Raji (cell line): ENCODE results near the gene BDP1.

Experiments
- POLR2A ChIP-seq: IDR thresholded peaks from 2 replicates; pipeline ENCODE4 v1.6.1; 2011; ENCODE audit warnings: low read depth, low read length, control low read depth; ENCODE audit not compliant: insufficient read depth

BDP1 gene

DNA sequence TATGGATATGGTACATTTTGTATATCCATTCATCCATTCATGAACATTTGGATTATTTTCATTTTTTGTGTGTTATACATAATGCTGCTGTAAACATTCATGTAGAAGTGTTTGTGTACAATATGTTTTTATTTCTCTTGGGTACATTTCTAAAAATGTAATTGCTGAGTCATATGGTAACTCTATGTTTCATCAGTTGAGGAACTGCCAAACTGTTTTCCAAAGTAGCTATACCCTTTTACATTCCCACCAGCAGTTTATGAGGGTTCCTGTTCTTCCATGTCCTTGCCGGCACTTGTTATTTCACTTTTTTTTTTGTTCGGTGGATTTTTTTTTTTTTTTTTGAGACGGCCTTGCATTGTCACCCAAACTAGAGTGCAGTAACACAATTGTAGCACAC is 77.7 kb downstream of the BDP1 start:
- TF ChIP-seq POLR2A = no peak

DNA sequence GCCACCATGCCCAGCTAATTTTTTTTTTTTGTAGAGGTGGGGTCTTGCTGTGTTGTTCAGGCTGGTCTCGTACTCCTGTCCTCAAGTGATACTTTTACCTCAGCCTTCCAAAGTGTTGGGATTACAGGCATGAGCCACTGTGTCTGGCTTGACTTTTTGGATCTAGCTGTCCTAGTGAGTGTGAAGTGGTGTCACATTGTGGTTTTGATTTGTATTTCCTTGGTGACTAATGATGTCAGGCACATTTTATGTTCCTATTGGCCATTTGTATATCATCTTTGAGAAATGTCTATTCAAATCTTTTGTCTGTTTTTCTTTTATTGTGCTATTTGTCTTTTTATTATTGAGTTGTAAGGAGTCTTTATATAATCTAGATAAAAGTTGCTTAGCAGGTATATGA is 78.2 kb downstream of the BDP1 start:
- no peak for TF ChIP-seq POLR2A

DNA sequence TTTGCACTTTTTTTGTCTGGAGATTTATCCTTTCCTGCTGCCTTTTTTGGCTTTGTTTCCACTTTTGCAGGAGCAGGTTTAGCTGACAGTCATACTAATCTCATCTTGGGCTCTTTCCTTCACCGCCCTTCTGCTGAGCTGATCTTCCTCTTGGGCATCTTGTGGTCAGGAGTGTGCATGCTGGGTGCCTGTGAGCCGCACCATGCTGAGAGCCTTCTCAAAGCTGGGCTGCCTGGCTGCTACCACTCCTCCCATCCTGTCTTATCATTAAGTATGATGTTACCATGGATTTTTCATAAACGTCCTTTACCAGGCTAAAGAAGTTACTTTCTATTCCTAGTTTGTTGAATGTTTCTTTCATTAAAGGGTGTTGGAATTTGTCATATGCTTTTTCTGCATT is 82.2 kb downstream of the BDP1 start:
- no peak for TF ChIP-seq POLR2A

DNA sequence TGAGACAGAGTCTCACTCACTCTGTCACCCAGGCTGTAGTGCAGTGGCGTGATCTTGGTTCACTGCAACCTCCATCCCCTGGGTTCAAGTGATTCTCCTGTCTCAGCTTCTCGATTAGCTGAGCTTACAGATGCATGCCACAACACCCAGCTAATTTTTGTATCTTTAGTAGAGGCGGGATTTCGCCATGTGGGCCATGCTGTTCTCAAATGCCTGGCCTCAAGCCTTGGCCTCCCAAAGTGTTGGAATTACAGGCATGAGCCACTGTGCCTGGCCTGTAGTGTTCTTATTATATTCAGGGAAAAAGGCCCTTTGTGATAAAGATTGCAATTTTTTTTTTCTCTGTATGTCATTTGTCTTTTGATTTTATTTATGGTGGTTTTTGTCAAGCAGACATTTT is 107.7 kb downstream of the BDP1 start:
- no peak for TF ChIP-seq POLR2A

DNA sequence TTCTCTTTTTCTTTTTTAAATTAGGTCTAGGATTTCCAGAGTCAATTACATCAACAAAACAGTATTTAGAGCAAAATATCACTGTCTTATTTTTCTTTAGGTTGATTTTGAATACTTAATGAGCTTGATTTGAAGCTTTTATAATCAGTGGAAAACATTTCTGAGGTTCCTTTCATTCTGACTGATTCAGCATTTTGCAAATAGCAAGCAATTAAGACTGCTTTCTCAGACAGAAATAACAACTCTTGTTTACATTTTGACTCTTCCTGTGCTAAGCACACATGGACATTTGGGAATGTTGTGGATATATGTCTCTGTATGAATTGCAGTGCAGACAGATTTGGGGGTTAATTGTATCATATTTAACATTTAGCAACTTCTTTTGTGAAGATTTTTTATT is 109.4 kb downstream of the BDP1 start:
- no peak for TF ChIP-seq POLR2A

DNA sequence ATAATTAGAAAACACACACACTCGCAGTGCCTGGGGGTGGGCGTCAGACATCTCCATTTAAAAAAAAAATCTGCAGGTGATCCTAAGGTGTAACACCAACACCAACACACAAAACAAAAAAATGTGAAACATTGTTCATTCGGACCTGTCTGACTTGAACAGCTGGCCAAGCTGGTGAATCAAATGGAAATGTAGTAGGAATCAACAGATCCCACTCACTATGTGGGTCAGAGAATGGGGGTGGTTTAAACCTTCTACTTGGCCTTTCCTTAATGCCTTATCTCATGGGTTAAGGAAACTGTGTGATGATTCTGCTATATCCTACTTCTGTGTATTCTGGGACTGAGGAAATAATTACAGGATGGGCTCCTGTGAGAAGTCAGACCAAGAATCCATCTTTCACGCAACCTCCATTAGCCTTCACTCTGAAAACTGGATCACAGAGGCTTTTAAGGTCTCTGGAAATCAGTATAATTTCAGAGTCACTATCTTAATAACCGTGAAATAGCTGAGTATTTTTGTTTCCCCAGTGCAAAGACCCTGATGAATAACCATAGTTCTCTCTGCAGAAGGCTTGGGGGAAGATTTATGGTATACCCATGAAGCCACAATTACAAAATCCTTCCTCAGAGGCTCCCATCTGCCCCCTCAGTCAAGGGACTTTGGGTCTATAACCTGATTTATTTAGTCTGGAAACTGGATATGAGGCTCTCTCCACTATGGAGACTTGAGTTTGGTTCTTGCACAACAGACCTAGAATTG is 114.5 kb downstream of the BDP1 start:
- no peak for TF ChIP-seq POLR2A

DNA sequence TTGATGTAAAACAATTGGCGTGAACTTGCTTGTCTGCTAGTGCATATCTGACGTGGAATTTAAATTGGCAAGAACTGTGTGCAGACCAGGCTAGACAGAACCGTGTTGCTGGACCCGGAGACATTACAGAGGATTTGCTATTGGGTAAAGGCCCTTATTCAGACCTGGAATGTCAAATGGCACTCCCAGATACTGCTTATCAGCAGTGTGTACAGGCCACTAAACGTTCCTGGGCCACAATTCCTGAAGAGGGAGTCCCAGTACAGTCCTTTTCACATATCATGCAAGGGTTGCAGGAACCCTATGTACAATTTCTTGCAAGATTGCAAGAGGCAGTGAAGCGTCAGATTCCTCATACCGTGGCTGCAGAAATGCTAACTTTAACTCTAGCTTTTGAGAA is 118.1 kb downstream of the BDP1 start:
- TF ChIP-seq POLR2A = no peak

DNA sequence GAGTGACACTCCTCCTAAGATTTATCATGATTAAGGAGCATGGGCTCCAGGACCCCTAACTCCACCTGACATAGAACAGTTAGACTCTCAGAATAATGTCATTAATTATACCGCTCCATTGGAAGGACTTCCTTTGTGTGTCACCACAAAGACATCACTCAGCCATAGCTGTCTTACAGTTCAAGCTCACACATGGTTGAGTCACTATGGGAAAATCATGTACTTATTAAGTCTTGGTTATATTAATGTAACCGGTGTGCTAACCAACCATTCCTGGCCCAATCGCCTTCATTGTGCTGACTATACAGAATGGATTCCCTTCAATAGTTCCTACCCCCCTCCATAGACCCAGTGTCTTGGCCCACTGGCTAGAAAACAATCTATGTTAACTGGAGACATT is 120.8 kb downstream of the BDP1 start:
- no peak for TF ChIP-seq POLR2A

DNA sequence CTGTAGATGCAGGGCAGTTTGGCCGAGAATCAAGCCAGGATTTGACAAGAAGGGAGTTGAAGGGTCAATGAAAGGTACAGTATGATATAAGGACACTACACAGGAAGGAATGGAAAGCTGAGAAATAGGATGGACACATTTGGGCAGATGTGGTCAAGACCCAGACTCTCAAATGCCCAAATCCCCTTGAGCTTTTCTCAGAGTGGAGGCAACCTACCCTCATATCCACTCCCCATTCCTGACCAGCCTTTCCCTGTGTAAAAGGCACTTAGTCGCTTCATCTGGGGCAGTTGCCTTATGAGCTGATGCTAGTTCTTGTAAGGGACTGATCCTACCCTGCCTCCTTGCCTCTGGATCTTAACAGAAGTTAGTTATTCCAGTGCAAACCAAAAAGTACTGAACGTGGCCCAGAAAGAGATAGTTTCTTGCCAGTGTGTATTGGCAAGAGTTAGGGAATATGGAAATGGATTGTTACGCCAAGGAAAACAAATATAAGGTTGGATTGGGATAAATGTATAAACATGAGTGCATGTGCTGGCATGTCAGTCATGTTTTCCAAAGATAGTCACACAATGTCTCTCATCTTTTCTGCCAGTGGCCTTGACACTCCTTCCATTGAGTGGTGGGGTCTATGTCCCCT is 127.6 kb downstream of the BDP1 start:
- no peak for TF ChIP-seq POLR2A

DNA sequence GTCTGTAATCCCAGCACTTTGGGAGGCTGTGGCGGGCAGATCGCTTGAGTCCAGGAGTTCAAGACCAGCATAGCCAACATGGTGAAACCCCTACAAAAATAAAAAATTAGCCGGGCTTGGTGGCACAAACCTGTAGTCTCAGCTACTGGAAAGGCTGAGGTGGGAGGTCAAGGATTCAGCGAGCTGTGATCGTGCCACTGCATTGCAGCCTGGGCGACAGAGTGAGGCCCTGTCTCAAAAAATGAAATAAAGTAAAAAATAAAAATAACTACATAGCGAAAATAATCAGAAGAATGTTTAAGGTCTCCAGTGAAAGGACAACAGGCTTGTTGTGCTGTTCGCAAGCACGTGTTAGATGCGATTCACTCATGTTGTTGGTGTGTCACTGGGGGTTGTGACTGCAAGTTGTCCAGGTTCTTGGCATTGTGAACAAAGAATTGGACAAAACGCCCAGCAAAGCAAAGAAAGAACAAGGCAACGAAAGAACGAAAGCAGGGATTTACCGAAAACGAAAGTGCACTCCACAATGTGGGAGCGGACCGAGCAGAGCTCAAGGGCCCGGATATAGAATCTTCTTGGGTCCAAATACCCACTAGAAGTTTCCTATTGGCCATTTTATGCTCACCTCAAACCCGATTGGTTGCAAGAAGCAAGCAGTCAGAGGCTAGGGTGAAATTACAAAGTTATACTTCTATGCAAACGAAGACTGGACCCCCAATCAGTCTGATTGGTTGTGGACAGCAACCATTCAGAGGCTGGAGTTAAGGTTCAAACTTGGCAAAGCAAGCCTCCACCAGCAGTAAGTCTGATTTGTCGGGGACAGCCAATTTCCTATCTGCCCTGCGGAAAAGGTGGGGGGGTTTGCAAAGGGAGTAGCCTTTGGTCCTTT is 130.8 kb downstream of the BDP1 start:
- no peak for TF ChIP-seq POLR2A

DNA sequence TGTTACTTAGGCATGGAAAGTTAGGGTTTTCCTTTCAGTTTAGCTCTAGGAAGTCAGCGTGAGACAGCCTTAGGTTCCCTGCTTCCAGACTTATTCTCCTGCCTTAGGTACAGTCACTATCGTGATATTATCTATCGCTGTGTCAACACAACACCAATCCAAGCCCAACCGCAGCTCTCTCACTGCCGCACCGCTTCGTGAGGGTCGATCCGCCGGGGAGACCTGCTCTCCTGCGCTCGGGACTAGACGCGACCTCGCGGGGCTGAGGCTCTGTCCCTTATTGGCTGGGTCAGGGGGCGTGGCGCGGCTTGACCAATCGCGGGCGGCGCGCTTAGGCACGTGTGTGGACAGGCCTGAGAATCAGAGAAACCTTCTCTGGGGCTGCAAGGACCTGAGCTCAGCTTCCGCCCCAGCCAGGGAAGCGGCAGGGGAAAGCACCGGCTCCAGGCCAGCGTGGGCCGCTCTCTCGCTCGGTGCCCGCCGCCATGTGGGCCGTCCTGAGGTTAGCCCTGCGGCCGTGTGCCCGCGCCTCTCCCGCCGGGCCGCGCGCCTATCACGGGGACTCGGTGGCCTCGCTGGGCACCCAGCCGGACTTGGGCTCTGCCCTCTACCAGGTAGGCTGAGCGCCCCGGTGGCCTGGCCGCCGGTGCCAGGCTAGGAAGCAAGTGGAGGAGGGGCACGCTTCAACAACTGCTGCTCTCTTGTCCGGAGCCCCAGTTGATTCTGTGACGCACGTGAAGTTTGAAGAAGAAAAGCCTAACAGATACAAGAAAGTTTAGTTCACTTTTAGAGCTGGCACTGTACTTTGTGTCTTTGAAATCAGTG is 131.7 kb downstream of the BDP1 start, which contains the start of gene MCCC2:
Gene MCCC2 (plus strand): TSS at position 400 of the 825 bp plus-strand sequence. CDS start 86 bp downstream, at position 486.
- TF ChIP-seq POLR2A = peak; percentile 91

DNA sequence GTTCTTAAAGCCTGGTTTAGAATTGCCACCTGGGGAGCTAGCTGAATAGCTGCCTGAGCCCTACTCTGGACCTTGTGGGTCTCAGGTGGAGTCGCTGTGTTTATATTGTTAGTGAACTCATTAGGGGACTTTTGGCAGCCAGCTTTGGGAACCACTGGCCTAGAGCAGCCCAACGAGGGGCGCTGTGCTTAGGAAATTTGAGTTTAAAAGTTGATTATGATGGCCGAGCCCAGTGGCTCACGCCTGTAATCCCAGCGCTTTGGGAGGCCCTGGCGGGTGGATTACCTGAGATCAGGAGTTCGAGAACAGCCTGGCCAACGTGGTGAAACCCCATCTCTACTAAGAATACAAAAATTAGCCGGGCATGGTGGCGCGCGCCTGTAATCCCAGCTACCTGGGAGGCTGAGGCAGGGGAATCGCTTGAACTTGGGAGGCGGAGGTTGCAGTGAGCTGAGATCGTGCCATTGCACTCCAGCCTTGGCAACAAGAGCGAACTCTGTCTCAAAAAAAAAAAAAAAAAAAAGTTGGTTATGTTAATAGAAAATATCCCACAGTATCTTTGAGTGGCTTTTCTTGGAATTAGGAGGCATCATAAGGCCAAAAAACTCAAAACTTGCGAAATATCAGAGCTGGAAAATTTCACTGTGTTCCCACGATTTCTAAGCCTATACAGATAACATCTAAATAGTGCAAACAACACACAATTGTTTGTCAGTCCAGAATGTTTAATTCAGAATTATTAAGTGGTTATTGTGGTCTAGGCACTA is 132.5 kb downstream of the BDP1 start:
- TF ChIP-seq POLR2A = no peak

DNA sequence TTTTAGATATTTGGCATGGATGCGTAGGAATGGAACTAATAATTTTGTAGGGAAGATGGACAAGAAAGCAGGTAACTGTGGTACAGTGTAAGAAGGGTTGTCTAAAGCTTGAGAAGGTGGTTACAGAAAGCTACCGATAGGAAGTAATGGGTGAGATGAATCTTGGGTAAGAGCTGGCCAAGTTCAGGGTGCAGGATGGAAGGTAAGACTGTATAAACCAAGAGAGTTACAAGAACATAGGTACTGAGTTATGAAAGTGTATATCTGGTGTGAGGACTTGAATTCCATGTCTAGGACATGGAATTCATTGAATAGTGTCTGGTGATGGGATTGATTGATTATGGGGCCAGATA is 133.1 kb downstream of the BDP1 start:
- TF ChIP-seq POLR2A = no peak

DNA sequence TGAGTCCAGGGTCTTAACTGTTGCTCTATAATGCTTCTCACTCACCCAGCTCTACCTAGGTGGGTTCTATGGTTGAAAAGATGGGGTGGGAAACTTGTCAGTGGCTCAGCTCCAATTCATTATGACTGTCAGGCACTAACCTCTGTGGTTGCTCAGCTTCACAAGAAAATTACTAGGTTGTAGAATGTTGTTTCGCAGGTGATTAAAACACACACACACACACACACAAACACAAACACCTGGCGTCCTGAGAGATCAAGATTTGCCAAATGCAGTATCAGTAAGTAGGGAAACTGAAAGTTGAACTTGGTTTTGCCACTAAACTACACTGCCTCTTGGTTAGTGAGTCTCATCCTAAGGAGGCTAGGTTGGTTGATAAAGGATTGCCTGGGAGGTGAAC is 134.5 kb downstream of the BDP1 start:
- no peak for TF ChIP-seq POLR2A
